Gastrocnemius medialis (tissue), 4 donors: Measurements from ENCODE around the gene CDH8. TPM values are rescaled to one million over a fixed set of nuclear protein-coding genes. Genes with fewer than 3 reads are reported as not detected.

Experiments used
- ATAC-seq, 2 donors: fragments of 150-250 bp; one replicate each; pipeline ENCODE4 v1.9.1; 2016
- DNase-seq, 2 donors: peaks; one replicate each; pipeline ENCODE4 v3.0.0-alpha.2; 2019
- H3K27ac ChIP-seq, 4 donors: fragments of 200-600 bp; sonication (generic); 1 replicate in 1 of 4; 2 replicates in 3 of 4; pipeline ENCODE4 v1.5.1; 2016 to 2018; ENCODE audit warnings: mild to moderate bottlenecking in 2 of 4, moderate library complexity in 1 of 4
- H3K27me3 ChIP-seq, 3 donors: fragments of 200-600 bp; sonication (generic) in 2 of 3; 1 replicate in 1 of 3; 2 replicates in 2 of 3; pipeline versions ENCODE4 v1.5.1 to v1.6.0; 2016 to 2019; ENCODE audit warnings: mild to moderate bottlenecking in 1 of 3, moderate library complexity in 1 of 3
- H3K36me3 ChIP-seq, 2 donors: fragments of 200-600 bp; sonication (generic) in 1 of 2; one replicate each; pipeline ENCODE4 v1.5.1; 2017 to 2018
- H3K4me1 ChIP-seq, 2 donors: fragments of 200-600 bp; sonication (generic) in 1 of 2; one replicate each; pipeline ENCODE4 v1.5.1; 2016 to 2017; ENCODE audit warnings: mild to moderate bottlenecking in 2 of 2
- H3K4me3 ChIP-seq, 4 donors: fragments of 200-600 bp; sonication (generic) in 3 of 4; 1 replicate in 1 of 4; 2 replicates in 3 of 4; pipeline ENCODE4 v1.5.1; 2016 to 2019; ENCODE audit warnings: mild to moderate bottlenecking in 2 of 4
- H3K9me3 ChIP-seq, 3 donors: fragments of 200-600 bp; sonication (generic) in 2 of 3; 1 replicate in 1 of 3; 2 replicates in 2 of 3; pipeline ENCODE4 v1.5.1; 2016 to 2019
- POLR2A ChIP-seq, 2 donors: fragments of 450-650 bp; IDR thresholded peaks; one replicate each; pipeline ENCODE4 v1.6.1; 2017; ENCODE audit warnings: antibody characterized with exemption in 2 of 2, mild to moderate bottlenecking in 2 of 2, moderate library complexity in 2 of 2
- in situ Hi-C, 4 donors: fragments of 200-750 bp; cut with MboI; loops; one replicate each; pipeline versions ENCODE4 v1.15.0 to v1.8.0; 2017; ENCODE audit warnings: low sequenced_read_pairs in 4 of 4
- intact Hi-C: fragments of 100-400 bp; cut with DNase I; formaldehyde crosslinking; loops from one replicate; pipeline ENCODE4 v1.15.1; 2023; ENCODE audit warnings: low total_unique reads
- total RNA-seq, 4 donors: library from RNA; depleted of rRNA; stranded (reverse); fragments of >200 nt; gene quantifications; one replicate each; pipeline versions ENCODE4 v1.1.0 to v1.2.3, GENCODE V29; 2016
- TF ChIP-seq, protein P1 (sequence below), 5 experiments: fragments of 450-650 bp in 3 of 5; fragments of 200-600 bp in 2 of 5; sonication (generic) in 2 of 5; IDR thresholded peaks in 4 of 5; conservative IDR thresholded peaks in 1 of 5; 1 replicate in 4 of 5; 2 replicates in 1 of 5; pipeline ENCODE4 v1.5.1; 2016 to 2019; ENCODE audit warnings: antibody characterized with exemption in 5 of 5, mild to moderate bottlenecking in 3 of 5, moderate library complexity in 3 of 5

CDH8 gene
- total RNA-seq, 4 donors from 2014 or later: 0.04 to 0.20 (median 0.17) TPM; not detected in 1

DNA sequence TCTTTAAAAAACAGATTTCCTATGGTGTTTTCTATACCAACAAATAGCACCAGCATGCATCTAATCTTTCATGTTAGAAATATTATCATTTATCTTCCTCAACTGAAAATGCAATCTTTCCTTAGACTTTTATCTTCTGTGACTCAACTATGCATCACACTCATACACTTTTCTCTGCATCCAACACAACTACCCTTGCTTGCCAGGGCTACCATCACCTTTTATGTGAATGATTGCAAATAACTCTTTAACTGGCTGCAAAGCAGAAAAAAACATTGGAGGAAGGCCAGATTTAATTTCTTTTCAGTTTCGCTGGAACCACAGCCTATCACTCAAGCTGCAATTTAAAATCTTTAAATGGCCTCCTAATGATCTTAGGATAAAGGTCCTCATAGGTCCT lies 212.9 kb downstream of the CDH8 start:
- TF ChIP-seq, protein P1, sequence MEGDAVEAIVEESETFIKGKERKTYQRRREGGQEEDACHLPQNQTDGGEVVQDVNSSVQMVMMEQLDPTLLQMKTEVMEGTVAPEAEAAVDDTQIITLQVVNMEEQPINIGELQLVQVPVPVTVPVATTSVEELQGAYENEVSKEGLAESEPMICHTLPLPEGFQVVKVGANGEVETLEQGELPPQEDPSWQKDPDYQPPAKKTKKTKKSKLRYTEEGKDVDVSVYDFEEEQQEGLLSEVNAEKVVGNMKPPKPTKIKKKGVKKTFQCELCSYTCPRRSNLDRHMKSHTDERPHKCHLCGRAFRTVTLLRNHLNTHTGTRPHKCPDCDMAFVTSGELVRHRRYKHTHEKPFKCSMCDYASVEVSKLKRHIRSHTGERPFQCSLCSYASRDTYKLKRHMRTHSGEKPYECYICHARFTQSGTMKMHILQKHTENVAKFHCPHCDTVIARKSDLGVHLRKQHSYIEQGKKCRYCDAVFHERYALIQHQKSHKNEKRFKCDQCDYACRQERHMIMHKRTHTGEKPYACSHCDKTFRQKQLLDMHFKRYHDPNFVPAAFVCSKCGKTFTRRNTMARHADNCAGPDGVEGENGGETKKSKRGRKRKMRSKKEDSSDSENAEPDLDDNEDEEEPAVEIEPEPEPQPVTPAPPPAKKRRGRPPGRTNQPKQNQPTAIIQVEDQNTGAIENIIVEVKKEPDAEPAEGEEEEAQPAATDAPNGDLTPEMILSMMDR (IDR thresholded peaks at IDR 0.05 in 4 of 5, conservative IDR thresholded peaks at IDR 0.05 in 1 of 5): no peak
- no peak for TF ChIP-seq POLR2A (IDR thresholded peaks at IDR 0.05)
- Histone ChIP-seq H3K4me3 (no peak overlapping the region), H3K36me3 (no peaks in the 10 kb centered on the region), H3K9me3 (no peaks in the 10 kb centered on the region), H3K27me3 (no peaks in the 10 kb centered on the region), H3K4me1 (no peaks in the 10 kb centered on the region), H3K27ac (no peak overlapping the region)
- in situ Hi-C loops: no loop called here
- ATAC-seq (no peak), DNase-seq (no peak)
- intact Hi-C loops: no loop called here

DNA sequence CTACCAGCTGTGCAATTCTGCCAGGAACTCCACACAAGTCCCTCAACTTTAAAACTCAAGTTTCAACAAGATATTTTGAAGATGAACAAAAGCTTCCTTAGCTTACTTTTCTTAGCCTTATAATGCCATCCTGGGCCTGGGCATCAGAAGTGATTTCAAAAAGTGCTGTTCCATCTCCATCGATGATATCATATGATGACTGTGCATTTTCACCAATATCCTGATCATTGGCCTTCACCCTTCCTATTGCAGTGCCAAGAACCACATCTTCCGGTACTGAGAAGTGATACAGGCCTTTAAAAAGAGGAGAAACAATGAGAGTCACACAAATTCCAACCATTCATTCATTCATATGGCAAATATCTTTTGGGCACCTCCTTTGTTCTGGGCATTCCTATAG lies 215.4 kb downstream of the CDH8 start:
- intact Hi-C loops (no loop called here), in situ Hi-C loops (no loop called here)
- no peaks in the 10 kb centered on the region for H3K9me3 ChIP-seq

GRCh38 chr16:61820398-61820797 lies 215.8 kb downstream of the CDH8 start:
- in situ Hi-C loops (no loop called here), intact Hi-C loops (no loop called here)
- no peaks in the 10 kb centered on the region for H3K36me3 ChIP-seq
- no peaks in the 10 kb centered on the region for H3K9me3 ChIP-seq
- H3K4me3 ChIP-seq: no peak overlapping the region
- ATAC-seq (no peak), DNase-seq (no peak)
- no peaks in the 10 kb centered on the region for H3K4me1 ChIP-seq
- TF ChIP-seq, protein P1 (IDR thresholded peaks at IDR 0.05 in 4 of 5, conservative IDR thresholded peaks at IDR 0.05 in 1 of 5): no peak
- TF ChIP-seq POLR2A (IDR thresholded peaks at IDR 0.05): no peak
- H3K27ac ChIP-seq: no peak overlapping the region
- H3K27me3 ChIP-seq: no peaks in the 10 kb centered on the region

More for the DNA sequence above, 215.4 kb downstream of the CDH8 start:
- Histone ChIP-seq H3K4me3 (no peak overlapping the region), H3K27me3 (no peaks in the 10 kb centered on the region), H3K27ac (no peak overlapping the region), H3K4me1 (no peaks in the 10 kb centered on the region), H3K36me3 (no peaks in the 10 kb centered on the region)
- ATAC-seq: no peak
- no peak for TF ChIP-seq POLR2A (IDR thresholded peaks at IDR 0.05)
- TF ChIP-seq, protein P1 (IDR thresholded peaks at IDR 0.05 in 4 of 5, conservative IDR thresholded peaks at IDR 0.05 in 1 of 5): no peak
- DNase-seq: no peak

- Histone ChIP-seq H3K36me3 (no peaks in the 10 kb centered on the region), H3K4me3 (no peak overlapping the region), H3K27ac (no peak overlapping the region), H3K27me3 (no peaks in the 10 kb centered on the region), H3K4me1 (no peaks in the 10 kb centered on the region), H3K9me3 (no peaks in the 10 kb centered on the region)
- no peak for TF ChIP-seq POLR2A (IDR thresholded peaks at IDR 0.05)
- DNase-seq (no peak), ATAC-seq (no peak)
- in situ Hi-C loops: no loop called here
- intact Hi-C loops: no loop called here
Observed at GRCh38 chr16:61818850-61819249, 217.4 kb downstream of the CDH8 start.

GRCh38 chr16:61817583-61818278 lies 218.5 kb downstream of the CDH8 start:
- intact Hi-C loops (no loop called here), in situ Hi-C loops (no loop called here)
- H3K36me3 ChIP-seq: no peaks in the 10 kb centered on the region
- ATAC-seq (no peak), DNase-seq (no peak)
- no peak overlapping the region for H3K4me3 ChIP-seq
- H3K9me3 ChIP-seq: no peaks in the 10 kb centered on the region
- no peaks in the 10 kb centered on the region for H3K4me1 ChIP-seq
- no peaks in the 10 kb centered on the region for H3K27me3 ChIP-seq
- no peak for TF ChIP-seq POLR2A (IDR thresholded peaks at IDR 0.05)
- TF ChIP-seq, protein P1 (IDR thresholded peaks at IDR 0.05 in 4 of 5, conservative IDR thresholded peaks at IDR 0.05 in 1 of 5): no peak
- H3K27ac ChIP-seq: no peak overlapping the region
